ENCODE measurements around the gene HOXB7. TPM values are rescaled to one million over a fixed set of nuclear protein-coding genes. Genes with fewer than 3 reads are reported as not detected.

HOXB7 gene
- under 1 TPM; 0.24 to 0.78 TPM for total RNA-seq

GRCh38 chr17:48610282-48611211, at the start of gene HOXB7:
Gene HOXB7 (minus strand): TSS chr17:48611017. CDS start chr17:48610918, 99 bp downstream.
- Histone ChIP-seq H3K4me1 (peaks cover 0 to 47% of the 10 kb centered on the region in 2 donors), H3K4me3 (peak within 1 kb of the TSS; percentile 15 to 49), H3K27ac (peak within 1 kb of the TSS in 1 of 2 donors; percentile 10), H3K27me3 (peaks cover 71 to 82% of the 10 kb centered on the region in 2 donors), H3K36me3 (no peaks in the 10 kb centered on the region), H3K9me3 (no peaks in the 10 kb centered on the region)
- DNase-seq (ENCODE audit: low spot score), result no peak
- TF ChIP-seq, protein P1, sequence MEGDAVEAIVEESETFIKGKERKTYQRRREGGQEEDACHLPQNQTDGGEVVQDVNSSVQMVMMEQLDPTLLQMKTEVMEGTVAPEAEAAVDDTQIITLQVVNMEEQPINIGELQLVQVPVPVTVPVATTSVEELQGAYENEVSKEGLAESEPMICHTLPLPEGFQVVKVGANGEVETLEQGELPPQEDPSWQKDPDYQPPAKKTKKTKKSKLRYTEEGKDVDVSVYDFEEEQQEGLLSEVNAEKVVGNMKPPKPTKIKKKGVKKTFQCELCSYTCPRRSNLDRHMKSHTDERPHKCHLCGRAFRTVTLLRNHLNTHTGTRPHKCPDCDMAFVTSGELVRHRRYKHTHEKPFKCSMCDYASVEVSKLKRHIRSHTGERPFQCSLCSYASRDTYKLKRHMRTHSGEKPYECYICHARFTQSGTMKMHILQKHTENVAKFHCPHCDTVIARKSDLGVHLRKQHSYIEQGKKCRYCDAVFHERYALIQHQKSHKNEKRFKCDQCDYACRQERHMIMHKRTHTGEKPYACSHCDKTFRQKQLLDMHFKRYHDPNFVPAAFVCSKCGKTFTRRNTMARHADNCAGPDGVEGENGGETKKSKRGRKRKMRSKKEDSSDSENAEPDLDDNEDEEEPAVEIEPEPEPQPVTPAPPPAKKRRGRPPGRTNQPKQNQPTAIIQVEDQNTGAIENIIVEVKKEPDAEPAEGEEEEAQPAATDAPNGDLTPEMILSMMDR (IDR thresholded peaks at IDR 0.05), result no peak

GRCh38 chr17:48655913-48656312, 45.1 kb upstream of the HOXB7 start:
- H3K4me1 ChIP-seq, result no peaks in the 10 kb centered on the region
- DNase-seq (ENCODE audit: low spot score), result no peak
- TF ChIP-seq, protein P1 (IDR thresholded peaks at IDR 0.05), result no peak
- no peak overlapping the region for H3K27ac ChIP-seq
- no peaks in the 10 kb centered on the region for H3K9me3 ChIP-seq
- H3K36me3 ChIP-seq, result no peaks in the 10 kb centered on the region
- H3K4me3 ChIP-seq, result no peak overlapping the region
- H3K27me3 ChIP-seq, result no peaks in the 10 kb centered on the region

GRCh38 chr17:48649741-48650140, 38.9 kb upstream of the HOXB7 start:
- Histone ChIP-seq H3K27ac (no peak overlapping the region), H3K9me3 (no peaks in the 10 kb centered on the region), H3K4me1 (peaks cover 0 to 15% of the 10 kb centered on the region in 2 donors), H3K36me3 (no peaks in the 10 kb centered on the region), H3K4me3 (no peak overlapping the region), H3K27me3 (peaks cover 11 to 16% of the 10 kb centered on the region in 2 donors)
- DNase-seq (ENCODE audit: low spot score), result no peak
- TF ChIP-seq, protein P1 (IDR thresholded peaks at IDR 0.05), result no peak

GRCh38 chr17:48647963-48648245, 37.1 kb upstream of the HOXB7 start:
- TF ChIP-seq, protein P1 (IDR thresholded peaks at IDR 0.05), result no peak
- no peak for DNase-seq (ENCODE audit: low spot score)
- no peak overlapping the region for H3K27ac ChIP-seq
- no peak overlapping the region for H3K4me3 ChIP-seq
- no peaks in the 10 kb centered on the region for H3K36me3 ChIP-seq
- H3K4me1 ChIP-seq, result peaks cover 0 to 15% of the 10 kb centered on the region in 2 donors
- no peaks in the 10 kb centered on the region for H3K9me3 ChIP-seq
- peaks cover 17 to 23% of the 10 kb centered on the region in 2 donors for H3K27me3 ChIP-seq

- Histone ChIP-seq H3K27me3 (peaks cover 22 to 23% of the 10 kb centered on the region in 2 donors), H3K4me1 (peaks cover 0 to 15% of the 10 kb centered on the region in 2 donors), H3K9me3 (no peaks in the 10 kb centered on the region), H3K27ac (no peak overlapping the region), H3K36me3 (no peaks in the 10 kb centered on the region), H3K4me3 (peak overlapping the region in 1 of 2 donors; percentile 40)
- TF ChIP-seq, protein P1 (IDR thresholded peaks at IDR 0.05), result no peak
- no peak for DNase-seq (ENCODE audit: low spot score)
These were observed 36.5 kb upstream of the HOXB7 start for GRCh38 chr17:48647103-48647962.
